Immature natural killer cell (primary cell): ENCODE measurements around the gene ZNF526. TPM values are rescaled to one million over a fixed set of nuclear protein-coding genes. Genes with fewer than 3 reads are reported as not detected.
A peak's percentile ranks its signal among the peaks of the same experiment; 100 is the strongest.

ENCODE experiments used
- DNase-seq, 3 donors: peaks; one replicate each; pipeline ENCODE4 v3.0.0; 2022; ENCODE audit warnings: mixed read lengths in 1 of 3
- H3K27ac Mint-ChIP-seq, 6 donors: one replicate each; pipeline ENCODE4 v1.8.0; 2020; ENCODE audit warnings: mixed read lengths in 6 of 6, mild to moderate bottlenecking in 5 of 6, inconsistent platforms in 4 of 6, moderate library complexity in 3 of 6
- H3K27me3 Mint-ChIP-seq, 3 donors: one replicate each; pipeline ENCODE4 v1.8.0; 2020 to 2021; ENCODE audit warnings: low read depth in 3 of 3, mild to moderate bottlenecking in 3 of 3, mixed read lengths in 3 of 3, moderate library complexity in 3 of 3, inconsistent platforms in 1 of 3
- H3K36me3 Mint-ChIP-seq, 3 donors: one replicate each; pipeline ENCODE4 v1.8.0; 2020; ENCODE audit warnings: mixed read lengths in 3 of 3, inconsistent platforms in 2 of 3, mild to moderate bottlenecking in 2 of 3
- H3K4me1 Mint-ChIP-seq, 2 donors: one replicate each; pipeline ENCODE4 v1.8.0; 2020; ENCODE audit warnings: inconsistent platforms in 2 of 2, mild to moderate bottlenecking in 2 of 2, mixed read lengths in 2 of 2, moderate library complexity in 1 of 2
- H3K4me3 Mint-ChIP-seq, 5 donors: one replicate each; pipeline ENCODE4 v1.8.0; 2020; ENCODE audit warnings: mild to moderate bottlenecking in 5 of 5, mixed read lengths in 5 of 5, inconsistent platforms in 3 of 5, moderate library complexity in 3 of 5
- H3K9me3 Mint-ChIP-seq, 6 donors: one replicate each; pipeline ENCODE4 v1.8.0; 2020; ENCODE audit warnings: mild to moderate bottlenecking in 6 of 6, mixed read lengths in 6 of 6, inconsistent platforms in 4 of 6, moderate library complexity in 3 of 6
- polyA plus RNA-seq, 3 donors: library from polyadenylated mRNA; unstranded; fragments of 300-500 nt; fragmentation: Illumina TruSeq; gene quantifications; one replicate each; pipeline ENCODE4 v1.2.3, GENCODE V29; 2021

The ZNF526 gene
- polyA plus RNA-seq, 3 donors from 2014 or later: 2.9 to 9.1 (median 5.2) TPM

DNA sequence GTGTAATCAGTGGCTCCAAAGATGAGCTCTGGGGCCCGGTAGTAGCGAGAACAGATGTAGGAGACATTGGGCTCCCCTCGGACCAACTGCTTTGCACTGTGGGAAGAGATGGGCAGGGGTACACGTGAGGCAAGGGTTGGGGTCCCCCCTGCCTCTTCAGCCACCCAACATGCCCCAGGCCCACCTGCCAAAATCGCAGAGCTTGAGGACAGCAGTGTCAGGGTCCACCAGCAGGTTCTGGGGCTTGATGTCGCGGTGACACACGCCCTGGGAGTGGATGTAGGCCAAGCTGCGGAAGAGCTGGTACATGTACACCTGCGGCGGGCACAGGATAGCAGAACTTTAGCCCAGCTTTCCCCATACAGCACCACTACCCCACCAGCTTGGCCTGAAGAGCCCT is 14.3 kb downstream of the ZNF526 start:
- H3K36me3 Mint-ChIP-seq: peaks cover 0 to 28% (median 14%) of the 10 kb centered on the region in 3 donors
- DNase-seq: no peak
- H3K4me3 Mint-ChIP-seq: no peak overlapping the region
- peaks cover 0 to 7% (median 0%) of the 10 kb centered on the region in 3 donors for H3K27me3 Mint-ChIP-seq
- H3K9me3 Mint-ChIP-seq: no peaks in the 10 kb centered on the region
- H3K4me1 Mint-ChIP-seq: peaks cover 10 to 16% of the 10 kb centered on the region in 2 donors
- H3K27ac Mint-ChIP-seq: no peak overlapping the region

DNA sequence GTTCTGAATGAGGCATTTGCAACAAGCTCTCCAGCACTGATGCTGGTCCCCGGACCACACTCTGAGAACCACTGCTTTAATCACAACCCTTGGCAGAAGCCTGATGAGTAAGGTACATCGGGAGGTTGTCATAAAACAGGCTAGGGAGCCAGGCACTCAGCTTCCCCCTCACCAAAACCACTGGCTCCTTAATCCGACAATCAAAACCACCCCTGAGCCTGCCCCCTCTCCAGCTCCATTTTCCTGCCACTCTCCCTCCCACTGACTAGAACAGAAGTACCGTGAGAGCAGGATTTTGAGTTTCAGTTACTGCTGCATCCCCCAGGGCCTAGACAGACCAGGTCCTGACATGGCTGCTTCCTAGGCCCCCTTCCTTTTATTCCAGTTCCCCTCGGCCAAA is 15.1 kb downstream of the ZNF526 start:
- H3K4me1 Mint-ChIP-seq: peaks cover 17 to 18% of the 10 kb centered on the region in 2 donors
- no peaks in the 10 kb centered on the region for H3K9me3 Mint-ChIP-seq
- no peak overlapping the region for H3K4me3 Mint-ChIP-seq
- H3K27me3 Mint-ChIP-seq: peaks cover 0 to 5% (median 0%) of the 10 kb centered on the region in 3 donors
- DNase-seq: no peak
- H3K36me3 Mint-ChIP-seq: peaks cover 0 to 26% (median 11%) of the 10 kb centered on the region in 3 donors
- H3K27ac Mint-ChIP-seq: peak overlapping the region in 4 of 6 donors; percentile 36 to 80 (median 45)

DNA sequence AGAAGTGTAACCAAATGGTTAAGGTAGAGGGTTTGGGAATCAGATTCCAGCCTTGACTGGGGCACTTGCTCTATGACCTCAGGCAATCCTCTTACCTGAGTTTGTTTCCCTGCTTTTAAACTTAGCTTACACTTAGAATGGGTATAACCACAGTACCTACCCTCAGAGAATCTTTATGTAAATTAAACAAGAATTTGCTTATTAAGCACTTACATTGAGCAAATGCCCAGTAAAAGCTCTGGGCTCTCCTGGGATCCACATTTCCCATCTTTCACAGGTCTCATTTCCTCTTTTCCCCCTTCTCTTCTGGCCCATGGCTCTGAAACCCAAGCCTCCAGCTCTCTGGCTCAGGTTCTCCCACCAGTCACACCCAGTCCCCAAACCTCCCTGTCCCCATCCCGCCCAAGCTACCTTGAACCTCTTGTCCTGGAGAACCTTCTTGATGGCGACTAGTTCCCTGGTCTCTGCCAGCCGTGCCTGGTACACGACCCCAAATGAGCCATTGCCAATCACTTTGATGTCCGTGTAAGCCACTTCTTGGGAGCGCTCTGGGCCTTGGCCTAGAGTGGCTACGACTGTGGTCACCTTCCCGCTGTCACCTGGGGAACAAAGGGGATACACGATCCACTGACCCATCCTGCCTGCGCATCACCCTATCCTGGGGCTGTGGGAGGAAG is 19.6 kb downstream of the ZNF526 start:
- DNase-seq: no peak
- H3K4me1 Mint-ChIP-seq: peaks cover 52 to 55% of the 10 kb centered on the region in 2 donors
- H3K27ac Mint-ChIP-seq: peak overlapping the region in 3 of 6 donors; percentile 37 to 76 (median 50)
- peaks cover 0 to 14% (median 6%) of the 10 kb centered on the region in 3 donors for H3K27me3 Mint-ChIP-seq
- H3K36me3 Mint-ChIP-seq: peaks cover 0 to 20% (median 7%) of the 10 kb centered on the region in 3 donors
- peak overlapping the region in 4 of 5 donors; percentile 2 to 29 (median 24) for H3K4me3 Mint-ChIP-seq
- no peaks in the 10 kb centered on the region for H3K9me3 Mint-ChIP-seq

DNA sequence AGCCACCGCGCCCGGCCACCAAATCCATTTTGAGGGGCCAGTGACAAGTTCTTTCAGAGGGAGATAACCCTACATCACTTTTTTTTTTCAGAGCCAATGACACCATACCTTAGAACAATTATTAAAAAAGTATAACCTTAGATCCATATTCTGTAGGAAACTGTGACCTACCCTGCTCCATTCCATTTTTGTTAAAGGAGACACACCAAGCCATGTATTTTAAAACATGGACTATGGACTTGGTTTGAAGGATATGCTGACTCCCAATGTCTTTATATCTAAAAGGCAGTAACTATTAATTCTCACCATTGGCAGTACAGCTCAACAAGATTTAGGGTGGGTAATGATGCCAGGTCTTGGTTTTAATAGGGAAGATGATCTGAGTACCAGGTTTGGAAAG is 21.2 kb downstream of the ZNF526 start:
- Mint-ChIP-seq H3K27me3 (peaks cover 0 to 12% (median 6%) of the 10 kb centered on the region in 3 donors), H3K36me3 (peaks cover 0 to 15% (median 7%) of the 10 kb centered on the region in 3 donors), H3K27ac (peak overlapping the region; percentile 81 to 91 (median 91)), H3K9me3 (no peaks in the 10 kb centered on the region), H3K4me1 (peaks cover 58 to 61% of the 10 kb centered on the region in 2 donors), H3K4me3 (peak overlapping the region; percentile 84 to 89 (median 88))
- no peak for DNase-seq

DNA sequence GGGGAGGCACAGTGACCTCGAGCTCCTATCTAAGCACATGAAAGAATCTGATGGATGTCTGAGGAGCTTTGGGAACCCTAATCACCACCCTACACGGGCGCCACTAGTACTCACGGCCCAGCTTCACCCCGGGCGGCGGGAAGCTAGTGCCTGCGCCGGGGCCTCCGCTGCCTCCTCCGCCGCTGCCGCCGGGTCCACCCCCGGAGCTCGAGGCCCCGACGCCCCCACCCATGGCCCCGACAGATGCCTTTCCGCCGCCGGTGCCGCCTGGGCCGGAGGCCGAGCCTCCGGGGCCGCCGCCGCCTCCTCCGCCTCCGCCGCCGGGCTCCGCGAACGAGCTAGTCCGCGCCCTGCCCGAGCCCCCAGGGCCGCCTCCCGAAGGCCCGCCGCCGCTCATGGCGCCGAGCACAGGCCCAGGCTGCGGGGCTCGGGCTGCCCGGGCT is 22.0 kb downstream of the ZNF526 start:
- Mint-ChIP-seq H3K27me3 (peaks cover 0 to 9% (median 6%) of the 10 kb centered on the region in 3 donors), H3K9me3 (no peaks in the 10 kb centered on the region), H3K27ac (peak overlapping the region; percentile 81 to 91 (median 91)), H3K36me3 (peaks cover 0 to 8% (median 3%) of the 10 kb centered on the region in 3 donors), H3K4me3 (peak overlapping the region; percentile 87 to 97 (median 88)), H3K4me1 (peaks cover 55 to 60% of the 10 kb centered on the region in 2 donors)
- no peak for DNase-seq

DNA sequence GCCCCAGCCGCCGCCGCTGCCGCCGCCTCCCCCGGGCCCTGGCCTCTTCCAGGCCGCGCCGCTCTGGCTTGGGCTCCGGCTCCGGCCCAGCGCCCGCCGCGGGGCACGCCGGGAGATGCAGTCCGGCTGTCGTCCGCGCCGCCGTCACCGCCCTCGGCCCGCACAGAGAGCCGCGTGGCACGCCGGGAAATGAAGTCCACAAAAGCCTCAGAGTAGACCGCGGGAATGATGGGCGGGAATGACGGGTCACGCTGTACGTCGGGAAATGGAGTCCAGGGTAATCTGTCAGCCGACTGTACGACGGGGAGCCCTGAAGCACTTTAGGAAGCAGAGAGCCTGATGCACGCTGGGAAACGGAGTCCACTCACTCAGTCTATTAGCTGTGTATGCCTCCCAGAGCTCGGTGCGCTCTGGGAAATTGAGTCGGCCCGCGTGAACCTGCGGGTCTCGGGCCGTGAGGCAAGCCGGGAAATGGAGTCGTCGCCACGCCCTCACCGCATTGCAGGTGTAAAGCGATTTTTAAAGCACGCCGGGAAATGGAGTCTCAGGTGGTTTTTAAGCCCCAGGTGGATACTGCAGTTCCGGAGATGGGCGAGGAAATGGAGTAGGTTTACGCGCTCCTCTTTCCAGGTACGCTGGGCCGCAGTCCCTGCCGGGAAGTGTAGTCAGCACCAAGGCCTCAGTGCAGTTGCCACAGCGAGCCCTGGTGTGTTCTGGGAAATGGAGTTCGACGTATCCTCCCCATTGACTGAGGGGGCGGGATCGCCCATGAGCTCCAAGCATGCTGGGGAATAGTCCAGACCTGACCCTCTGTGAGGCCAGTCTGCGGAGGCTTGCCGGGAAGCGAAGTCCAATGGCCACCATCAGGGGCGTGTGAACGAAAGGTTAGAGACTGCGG is 22.6 kb downstream of the ZNF526 start, which contains the start of gene GSK3A:
GSK3A (minus strand) TSS at position 91 of the 898 bp plus-strand sequence. CDS start 137 bp downstream, outside the sequence.
- Mint-ChIP-seq H3K36me3 (peaks cover 0 to 8% (median 3%) of the 10 kb centered on the region in 3 donors), H3K4me3 (peak within 1 kb of the TSS; percentile 89 to 98 (median 94)), H3K4me1 (peaks cover 55 to 60% of the 10 kb centered on the region in 2 donors), H3K27ac (peak within 1 kb of the TSS; percentile 81 to 98 (median 94)), H3K27me3 (peaks cover 0 to 9% (median 6%) of the 10 kb centered on the region in 3 donors), H3K9me3 (no peaks in the 10 kb centered on the region)
- DNase-seq: peak; percentile 95 to 96 (median 96)

DNA sequence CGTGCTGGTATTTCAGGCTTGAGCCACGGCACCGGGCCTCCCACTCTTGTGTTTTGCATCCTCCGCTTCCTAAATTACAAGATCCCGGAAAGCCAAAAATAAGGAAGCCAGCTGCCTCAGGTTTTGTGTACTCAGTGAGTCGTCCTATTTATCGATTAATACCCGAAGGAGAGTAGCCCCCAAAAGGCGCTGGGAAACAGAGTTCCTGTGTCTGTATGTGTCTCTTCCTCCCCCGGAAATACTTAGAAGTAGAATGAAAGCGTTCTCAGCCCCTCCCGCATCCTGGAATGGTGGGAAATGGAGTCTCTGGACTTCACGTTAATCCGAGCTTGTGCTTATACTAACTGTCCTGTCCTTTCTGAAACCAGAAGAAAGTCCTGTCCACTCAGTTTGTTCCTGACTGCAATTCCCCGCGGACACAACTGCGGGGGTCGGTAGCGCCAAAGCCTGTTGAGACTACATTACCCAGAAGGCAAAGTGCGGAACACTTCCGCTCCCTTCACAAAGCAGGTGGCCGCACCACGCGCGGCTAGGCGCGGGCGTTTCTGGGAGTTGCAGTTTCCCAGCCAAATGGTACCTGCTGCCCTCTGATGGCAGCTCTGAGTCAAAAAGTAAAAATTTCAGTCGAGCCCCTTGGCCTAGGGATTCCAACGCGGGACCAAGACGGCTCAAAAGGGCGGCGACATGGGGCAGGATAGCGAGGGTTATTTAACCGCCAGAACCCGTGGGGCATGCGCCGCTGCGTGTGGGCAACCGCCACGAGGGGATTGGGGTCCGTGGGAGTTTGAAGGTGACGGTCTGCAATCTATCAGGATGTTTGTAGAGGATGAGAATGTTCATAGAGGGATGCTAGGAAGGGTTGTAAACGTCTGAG is 24.5 kb downstream of the ZNF526 start:
- H3K36me3 Mint-ChIP-seq: peaks cover 0 to 2% (median 0%) of the 10 kb centered on the region in 3 donors
- DNase-seq: peak; percentile 86 to 88 (median 87)
- peak overlapping the region; percentile 89 to 98 (median 96) for H3K4me3 Mint-ChIP-seq
- peaks cover 0 to 9% (median 6%) of the 10 kb centered on the region in 3 donors for H3K27me3 Mint-ChIP-seq
- peaks cover 49 to 53% of the 10 kb centered on the region in 2 donors for H3K4me1 Mint-ChIP-seq
- peak overlapping the region; percentile 92 to 99 (median 98) for H3K27ac Mint-ChIP-seq
- H3K9me3 Mint-ChIP-seq: no peaks in the 10 kb centered on the region

DNA sequence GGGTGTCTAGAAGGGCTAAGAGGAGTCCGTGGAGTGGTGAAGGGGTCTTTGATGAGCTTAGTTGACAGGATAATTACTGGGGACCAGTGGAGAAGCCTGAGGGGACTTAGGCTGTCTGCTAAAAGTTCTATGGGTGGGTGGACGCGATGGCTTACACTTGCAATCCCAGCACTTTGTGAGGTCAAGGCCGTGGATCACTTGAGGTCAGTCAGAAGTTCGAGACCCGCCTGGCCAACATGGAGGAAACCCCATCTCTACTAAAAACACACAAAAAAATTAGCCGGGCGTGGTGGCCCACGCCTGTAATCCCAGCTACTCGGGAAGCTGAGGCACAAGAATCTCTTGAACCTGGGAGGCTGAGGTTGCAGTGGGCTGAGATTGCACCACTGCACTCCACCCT is 25.1 kb downstream of the ZNF526 start:
- H3K9me3 Mint-ChIP-seq: no peaks in the 10 kb centered on the region
- peaks cover 42 to 46% of the 10 kb centered on the region in 2 donors for H3K4me1 Mint-ChIP-seq
- H3K27ac Mint-ChIP-seq: peak overlapping the region; percentile 92 to 99 (median 98)
- H3K36me3 Mint-ChIP-seq: no peaks in the 10 kb centered on the region
- peak overlapping the region in 4 of 5 donors; percentile 89 to 98 (median 95) for H3K4me3 Mint-ChIP-seq
- H3K27me3 Mint-ChIP-seq: peaks cover 0 to 9% (median 6%) of the 10 kb centered on the region in 3 donors
- no peak for DNase-seq

DNA sequence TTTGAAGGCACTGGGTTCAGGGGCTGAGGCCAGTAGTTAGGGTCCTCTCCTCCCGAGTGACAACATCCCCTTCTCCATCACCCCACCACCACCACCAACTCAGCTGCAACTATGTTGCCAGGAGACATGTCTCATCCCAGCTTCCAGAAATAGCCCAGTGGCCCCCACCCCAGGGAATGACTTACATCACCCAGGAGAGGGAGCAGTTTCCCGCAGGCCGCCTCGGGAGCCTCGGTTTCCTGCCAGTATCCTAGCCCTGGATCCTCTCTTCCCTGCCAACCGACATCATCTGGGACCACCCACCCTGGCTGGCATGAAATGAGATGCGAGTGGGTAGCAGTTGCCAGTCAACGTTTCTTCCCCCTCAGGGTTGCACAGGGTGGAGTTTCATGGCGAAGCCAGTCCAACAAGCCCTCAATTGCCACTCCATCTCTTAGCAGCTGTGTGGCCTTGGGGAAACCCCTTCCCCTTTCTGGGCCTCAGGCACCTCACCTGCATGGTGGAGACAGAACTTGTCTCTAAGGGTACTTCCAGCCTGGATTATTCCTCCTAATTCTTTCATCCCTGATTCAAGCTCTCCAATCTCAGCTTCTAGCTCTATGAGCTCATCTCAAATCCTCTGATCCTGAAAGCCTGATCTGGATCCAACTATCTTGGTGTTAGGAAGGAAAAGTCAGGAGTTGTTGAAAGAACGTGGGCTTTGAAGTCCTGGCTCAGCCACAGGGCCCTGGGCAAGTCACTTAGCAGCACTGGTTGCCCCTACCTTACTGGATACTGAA is 26.2 kb downstream of the ZNF526 start:
- peaks cover 31 to 40% of the 10 kb centered on the region in 2 donors for H3K4me1 Mint-ChIP-seq
- H3K36me3 Mint-ChIP-seq: no peaks in the 10 kb centered on the region
- H3K4me3 Mint-ChIP-seq: no peak overlapping the region
- no peak for DNase-seq
- H3K27me3 Mint-ChIP-seq: peaks cover 0 to 9% (median 8%) of the 10 kb centered on the region in 3 donors
- H3K9me3 Mint-ChIP-seq: no peaks in the 10 kb centered on the region
- H3K27ac Mint-ChIP-seq: peak overlapping the region; percentile 4 to 92 (median 65)

DNA sequence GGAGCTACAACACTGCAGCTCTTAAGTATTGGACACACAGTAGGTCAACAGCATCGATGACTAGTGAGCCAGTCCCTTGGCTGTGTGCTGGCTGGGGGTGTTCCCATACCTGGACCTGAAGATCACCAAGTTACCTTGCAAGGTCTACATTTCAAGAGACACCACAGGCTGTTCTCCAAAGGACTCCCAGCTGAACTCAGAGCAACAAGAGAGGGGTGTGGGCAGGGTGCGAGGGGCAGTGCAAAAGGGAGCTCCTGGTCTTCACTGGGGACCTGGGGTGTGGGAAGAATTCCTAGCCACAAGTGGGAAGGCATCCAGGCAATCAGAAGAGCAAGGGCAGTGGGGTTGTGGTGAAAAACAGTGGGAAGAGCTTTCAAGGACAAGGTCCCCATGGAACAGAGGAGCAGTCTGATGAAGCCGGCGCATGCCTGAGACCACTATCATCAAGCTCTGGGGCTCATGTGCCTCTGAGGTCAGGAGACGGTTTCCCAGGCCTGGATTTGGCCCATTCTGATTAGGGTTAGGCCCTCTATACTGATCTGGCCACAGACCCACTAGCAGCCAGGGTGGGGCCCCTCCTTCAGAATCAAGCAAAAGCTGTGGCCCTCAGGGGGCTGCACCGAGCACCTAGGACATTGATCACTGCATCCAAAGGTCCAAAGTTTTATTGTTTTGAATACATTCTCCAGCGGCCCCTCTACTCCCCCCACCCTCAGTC is 27.0 kb downstream of the ZNF526 start:
- peak overlapping the region in 2 of 6 donors; percentile 55 to 65 for H3K27ac Mint-ChIP-seq
- no peaks in the 10 kb centered on the region for H3K9me3 Mint-ChIP-seq
- H3K27me3 Mint-ChIP-seq: peaks cover 0 to 12% (median 9%) of the 10 kb centered on the region in 3 donors
- H3K36me3 Mint-ChIP-seq: no peaks in the 10 kb centered on the region
- peaks cover 31 to 39% of the 10 kb centered on the region in 2 donors for H3K4me1 Mint-ChIP-seq
- no peak overlapping the region for H3K4me3 Mint-ChIP-seq
- no peak for DNase-seq

DNA sequence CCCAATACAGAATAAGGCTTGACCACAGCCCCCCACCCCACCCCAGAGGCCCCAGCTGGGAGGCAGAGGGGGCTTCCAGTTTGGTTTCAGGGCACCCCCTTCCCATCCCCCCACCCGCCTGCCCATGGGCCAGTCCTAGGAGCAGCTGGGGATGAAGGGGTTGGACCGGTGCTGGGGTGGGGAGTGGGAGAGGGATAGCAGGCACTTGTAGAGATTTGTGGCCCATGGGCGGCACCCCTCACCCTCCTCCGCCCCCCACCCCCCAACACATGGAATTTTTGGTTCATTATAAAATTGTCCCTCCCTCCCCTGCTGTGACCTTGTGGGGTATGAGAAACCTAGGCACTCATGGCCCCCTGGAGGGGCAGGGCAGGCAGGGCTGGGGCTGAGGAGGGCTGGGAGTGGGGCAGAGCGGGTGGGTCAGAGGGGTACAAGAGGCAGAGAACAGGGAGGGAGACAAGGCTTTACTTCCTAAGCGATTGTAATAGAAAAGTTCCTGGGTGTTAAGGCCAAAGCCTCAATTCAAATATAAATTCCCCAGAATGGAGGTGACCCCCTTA is 27.6 kb downstream of the ZNF526 start:
- Mint-ChIP-seq H3K27me3 (peaks cover 1 to 10% (median 6%) of the 10 kb centered on the region in 3 donors), H3K9me3 (no peaks in the 10 kb centered on the region), H3K36me3 (no peaks in the 10 kb centered on the region), H3K4me1 (peaks cover 33 to 43% of the 10 kb centered on the region in 2 donors), H3K27ac (no peak overlapping the region), H3K4me3 (no peak overlapping the region)
- no peak for DNase-seq
